CD4-positive, alpha-beta T cell treated with Interleukin-1 beta for 1 hour (primary cell): ENCODE results near the gene MON1B.
A peak's percentile ranks its signal among the peaks of the same experiment; 100 is the strongest.
"Not testable (repeated sequence)": the region's sequence is repeated elsewhere in the genome, so short reads cannot be mapped to it uniquely, and the experiment has no call there.

Source experiments
- DNase-seq, 2 donors: peaks; one replicate each; pipeline ENCODE4 v3.0.0-alpha.2; 2020 to 2022

The MON1B gene

DNA sequence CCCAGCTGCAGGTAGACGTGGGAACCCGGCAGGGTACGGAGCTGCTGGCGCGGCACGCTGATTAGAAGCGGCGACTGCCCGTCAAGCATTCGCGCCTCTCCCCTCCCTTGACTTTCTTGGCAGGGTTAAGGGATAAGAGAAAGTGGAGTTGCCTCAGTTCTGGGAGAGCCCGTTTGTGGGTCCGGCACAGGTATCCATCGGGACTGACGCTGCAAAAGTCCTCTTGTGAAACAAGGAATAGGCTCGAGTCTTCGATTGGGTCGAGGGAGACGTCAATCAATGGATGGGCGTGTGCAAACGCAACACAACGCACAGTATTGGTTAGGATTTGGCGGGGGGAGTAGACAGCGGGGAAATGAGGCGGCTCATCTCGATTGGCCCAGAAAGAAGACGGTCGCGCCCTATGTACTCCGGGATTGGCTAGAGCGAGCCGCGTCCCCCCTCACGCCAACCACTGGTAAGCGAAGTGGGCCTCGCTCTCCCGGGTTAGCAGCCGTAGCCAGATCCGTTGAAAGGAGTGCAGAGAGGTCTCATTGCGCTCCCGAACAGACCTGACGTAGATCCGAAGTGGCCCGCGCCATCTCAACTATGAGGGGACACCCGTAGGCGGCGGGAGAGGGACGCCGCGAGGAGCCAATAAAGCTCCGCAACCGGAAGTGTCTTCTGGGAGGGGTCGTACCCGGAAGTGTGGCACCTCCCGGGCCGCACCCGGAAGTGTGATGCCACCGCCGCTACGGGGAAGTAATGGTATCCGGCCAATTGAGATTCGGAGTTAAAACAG lies at the start of gene MON1B:
MON1B (plus strand) TSS at position 713 of the 781 bp plus-strand sequence. CDS start 296 bp downstream, outside the sequence.
- DNase-seq = peak; percentile 96

DNA sequence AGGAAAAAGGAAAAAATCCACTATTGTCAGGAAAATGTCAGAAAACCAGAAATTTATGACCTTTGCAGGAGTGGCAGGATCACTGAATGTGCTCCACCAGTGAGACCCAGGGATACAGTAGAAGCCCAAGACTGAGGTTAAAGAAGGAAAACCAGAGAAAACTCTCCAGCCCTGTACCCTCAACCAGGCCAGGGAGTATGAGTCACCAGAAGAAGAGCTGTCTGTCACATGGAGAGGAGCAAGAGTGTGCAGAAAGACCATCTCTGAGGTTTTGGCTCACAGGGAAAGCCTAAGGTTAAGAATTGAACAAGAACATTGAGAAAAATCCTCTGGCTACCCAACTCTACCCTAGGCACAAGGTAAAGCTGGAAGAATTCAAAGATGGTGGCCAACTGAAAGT lies 47.6 kb upstream of the MON1B start:
- DNase-seq = no peak

DNA sequence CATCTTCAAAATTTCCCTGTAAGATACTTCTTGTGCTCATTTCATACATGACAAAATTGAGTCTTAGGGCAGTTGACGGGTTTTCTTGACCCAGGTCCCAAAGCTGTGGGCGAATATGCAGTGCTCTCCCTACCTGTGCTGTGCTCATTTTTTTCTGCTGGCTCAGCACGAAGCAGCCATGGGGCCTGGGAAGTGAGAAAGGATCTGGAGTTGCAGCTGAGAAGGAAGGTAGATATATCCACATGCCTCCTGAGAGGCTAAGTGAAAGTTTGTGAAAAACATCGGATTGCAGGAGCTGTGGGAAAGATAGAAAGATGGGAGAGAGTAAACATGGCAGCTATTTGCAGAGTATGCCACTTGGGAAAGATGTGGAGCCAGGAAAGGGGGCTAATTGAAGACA lies 42.9 kb upstream of the MON1B start:
- DNase-seq = no peak

DNA sequence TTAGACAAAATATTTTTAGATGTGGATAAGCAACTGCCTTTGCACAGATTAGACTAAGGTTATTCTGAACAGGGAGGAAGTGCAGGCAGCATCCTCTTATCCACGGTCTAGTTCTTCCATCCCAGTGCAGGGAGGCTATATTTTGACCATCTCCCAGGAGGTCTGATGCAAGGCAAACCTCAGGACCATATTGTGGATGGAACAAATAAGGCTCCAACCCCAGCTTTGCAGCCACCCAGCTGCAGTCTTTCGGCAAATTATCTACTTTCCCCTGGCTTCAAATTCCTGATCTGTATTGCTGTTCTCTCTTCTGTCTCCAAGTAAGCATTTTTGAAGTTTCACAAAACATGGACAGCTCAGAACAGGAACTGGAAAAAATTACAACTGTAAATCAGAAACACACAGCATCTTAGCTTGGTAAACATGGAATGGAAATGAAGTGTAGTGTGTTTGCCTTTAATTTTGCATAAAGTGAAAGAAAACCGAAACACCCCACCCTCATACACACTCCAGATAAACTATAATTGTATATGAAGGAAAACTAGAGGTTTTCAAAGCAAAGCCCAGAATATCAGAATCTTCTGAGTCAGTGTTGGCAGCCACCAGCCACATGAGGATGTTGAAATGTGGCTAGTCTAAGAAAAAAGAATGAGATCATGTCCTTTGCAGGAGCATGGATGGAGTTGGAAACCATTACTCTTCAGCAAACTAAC lies 33.5 kb upstream of the MON1B start:
- DNase-seq = no peak

DNA sequence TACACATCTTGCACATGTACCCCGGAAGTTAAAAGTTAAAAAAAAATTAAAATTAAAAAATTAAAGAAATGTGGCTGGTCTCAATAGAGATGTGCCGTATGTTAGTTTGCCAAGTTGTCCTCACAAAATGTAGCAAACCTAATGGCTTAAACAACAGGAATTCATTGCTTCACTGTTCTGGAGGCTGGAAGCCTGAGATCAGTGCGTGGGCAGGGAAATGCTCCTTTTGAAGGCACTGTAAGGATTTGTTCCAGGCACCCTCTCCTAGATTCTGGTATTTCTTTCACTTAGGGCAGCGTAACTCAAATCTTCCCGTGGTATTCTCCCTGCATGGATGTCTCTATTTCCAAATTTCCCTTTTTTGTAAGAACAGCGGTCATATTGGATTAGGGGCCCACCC lies 32.7 kb upstream of the MON1B start:
- DNase-seq = no peak

- DNase-seq = no peak
These were observed 26.0 kb upstream of the MON1B start for GRCh38 chr16:77165006-77165405.

DNA sequence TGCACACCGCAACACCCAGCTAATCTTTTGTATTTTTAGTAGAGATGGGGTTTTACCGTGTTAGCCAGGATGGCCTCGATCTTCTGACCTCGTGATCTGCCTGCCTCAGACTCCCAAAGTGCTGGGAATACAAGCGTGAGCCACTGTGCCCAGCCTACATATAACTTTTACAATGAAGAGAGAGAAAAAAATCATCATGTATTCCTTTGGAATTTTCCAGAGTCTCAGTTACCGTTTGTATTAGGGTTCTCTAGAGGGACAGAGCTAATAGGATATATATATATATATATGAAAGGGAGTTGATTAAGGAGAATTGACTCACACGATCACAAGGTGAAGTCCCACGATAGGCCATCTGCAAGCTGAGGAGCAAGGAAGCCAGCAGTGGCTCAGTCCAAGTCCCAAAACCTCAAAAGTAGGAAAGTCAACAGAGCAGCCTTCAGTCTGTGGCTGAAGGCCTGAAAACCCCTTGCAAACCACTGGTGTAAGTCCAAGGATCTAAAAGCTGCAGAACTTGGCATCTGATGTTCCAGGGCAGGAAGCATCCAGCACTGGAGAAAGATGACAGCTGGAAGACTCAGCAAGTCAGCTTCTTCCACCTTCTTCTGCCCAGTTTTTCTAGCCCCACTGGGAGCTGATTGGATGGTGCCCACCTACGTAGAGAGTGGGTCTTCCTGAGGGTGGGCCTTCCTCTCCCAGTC lies 25.3 kb upstream of the MON1B start:
- not testable (repeated sequence) for DNase-seq

DNA sequence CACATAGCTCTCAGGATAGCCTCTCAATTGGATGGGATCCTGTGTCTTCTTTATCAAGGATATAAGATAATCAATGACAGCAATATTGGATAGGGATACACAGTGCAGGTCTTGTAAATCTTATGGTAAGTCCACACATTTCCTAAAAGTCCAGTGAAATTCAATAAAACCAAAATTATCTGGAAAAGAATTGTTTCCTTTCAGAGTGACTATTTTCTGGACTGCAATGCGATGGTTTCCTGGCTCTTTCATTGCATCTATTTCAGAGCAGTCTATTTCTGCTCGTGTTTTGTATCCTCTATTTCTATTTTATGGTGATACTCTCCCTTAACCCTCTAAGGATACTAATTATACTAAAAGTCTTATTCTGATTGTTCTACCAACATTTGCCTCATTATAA lies 24.3 kb upstream of the MON1B start:
- DNase-seq = no peak

GRCh38 chr16:77168901-77169300 lies 22.1 kb upstream of the MON1B start:
- no peak for DNase-seq

DNA sequence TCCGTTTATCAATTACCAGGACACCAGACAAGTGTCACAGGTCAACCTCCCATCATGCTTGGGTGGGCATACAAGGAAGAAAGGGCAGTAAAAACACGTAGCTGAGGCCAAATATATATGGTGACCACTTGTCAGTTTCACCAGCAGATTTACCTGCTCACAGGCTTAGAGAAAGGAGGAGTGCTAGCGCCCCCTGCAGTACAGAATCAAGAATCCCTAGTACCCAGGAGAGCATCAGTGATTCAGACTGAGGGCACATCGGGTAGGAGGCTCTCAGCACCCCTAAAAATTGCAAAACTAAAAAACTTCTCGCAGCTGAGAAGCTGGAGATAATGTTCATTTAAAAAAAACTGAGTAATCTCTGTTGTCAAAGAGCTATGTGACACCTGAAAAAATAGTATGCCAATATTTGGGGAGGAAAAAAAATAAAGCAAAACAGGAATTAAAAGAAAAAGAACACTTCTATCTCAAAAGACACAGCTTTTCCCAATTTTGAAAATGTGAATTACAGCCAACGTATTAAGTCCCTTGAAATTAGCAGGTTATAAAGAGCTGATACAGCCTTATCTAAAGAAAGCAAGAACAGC lies 21.2 kb upstream of the MON1B start:
- peak in 1 of 2 donors; percentile 32 for DNase-seq

DNA sequence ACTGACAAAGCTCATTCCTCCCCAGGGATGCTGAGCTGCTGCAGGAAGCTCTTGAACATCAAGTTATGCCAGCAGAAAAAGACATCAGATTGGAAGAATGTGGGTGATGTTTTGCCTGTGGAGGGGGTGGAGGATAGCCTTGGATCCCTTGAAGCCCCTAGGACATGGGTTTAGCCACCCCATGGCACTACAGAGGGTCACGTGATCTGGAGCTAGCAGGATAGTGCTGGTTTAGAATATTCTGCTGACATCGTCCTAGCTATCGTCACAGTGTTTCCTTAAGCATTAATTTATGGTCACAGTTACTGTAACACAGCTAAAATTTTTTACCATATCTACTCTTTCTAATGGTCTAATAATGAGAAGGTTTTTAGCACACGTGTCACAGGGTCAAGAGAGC lies 20.2 kb upstream of the MON1B start:
- DNase-seq = no peak

DNA sequence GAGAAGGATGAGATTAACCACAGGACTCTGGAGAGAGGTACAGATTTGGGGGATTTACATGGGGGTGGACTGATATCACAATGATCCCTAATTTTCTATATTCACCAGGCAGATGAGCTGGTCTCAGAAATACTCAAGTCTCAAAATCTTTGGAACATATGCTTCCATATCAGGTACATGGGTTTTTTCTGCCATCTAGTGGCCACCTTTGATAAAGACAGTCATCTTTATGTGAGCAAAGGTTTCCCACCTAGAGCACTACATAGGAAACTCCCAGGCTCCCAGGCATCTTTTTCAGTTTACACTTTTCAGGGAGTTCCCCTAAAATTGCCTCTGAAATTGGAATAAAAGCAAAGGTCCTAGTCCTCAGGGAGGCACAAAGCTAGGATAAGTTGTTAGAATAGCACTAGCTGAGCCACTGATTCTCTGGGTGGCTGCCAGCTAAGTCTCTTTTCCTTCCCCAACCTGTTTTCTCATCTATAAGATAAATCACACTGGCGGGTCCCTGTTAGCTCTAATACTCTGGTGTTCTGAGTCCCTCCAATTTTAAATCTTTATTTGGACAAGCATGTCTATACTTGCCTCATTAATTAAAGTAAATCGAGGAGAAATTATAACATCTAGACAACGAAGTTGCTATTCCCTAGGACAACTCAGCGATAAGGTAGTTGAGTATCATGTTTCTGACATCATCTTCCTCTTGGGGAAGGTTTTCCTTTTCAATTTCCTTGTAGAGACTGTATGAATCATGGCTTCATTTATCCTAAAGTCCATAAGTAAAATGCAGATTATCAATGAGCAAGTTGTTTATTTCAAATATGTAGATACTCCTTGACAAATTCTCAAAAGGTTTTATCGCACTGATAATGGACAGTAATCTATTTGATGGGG lies 19.0 kb upstream of the MON1B start:
- DNase-seq = peak in 1 of 2 donors; percentile 55

GRCh38 chr16:77172951-77173350 lies 18.0 kb upstream of the MON1B start:
- DNase-seq = no peak

GRCh38 chr16:77183137-77183536 lies 7.9 kb upstream of the MON1B start:
- no peak for DNase-seq

DNA sequence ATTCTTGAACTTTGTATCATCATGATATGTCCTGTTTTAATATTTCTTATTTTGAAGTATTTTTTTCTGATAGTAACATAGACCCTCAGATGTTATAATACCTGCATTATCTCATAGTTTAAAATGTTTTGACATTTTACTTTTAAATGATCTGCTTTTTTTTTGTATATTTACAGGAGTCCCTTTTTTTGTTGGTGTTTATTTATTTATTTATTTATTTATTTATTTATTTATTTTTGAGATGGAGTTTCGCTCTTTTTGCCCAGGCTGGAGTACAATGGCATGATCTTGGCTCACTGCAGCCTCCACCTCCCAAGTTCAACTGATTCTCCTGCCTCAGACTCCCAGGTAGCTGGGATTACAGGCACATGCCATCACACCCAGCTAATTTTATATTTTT lies 4.7 kb upstream of the MON1B start:
- DNase-seq = not testable (repeated sequence)

- DNase-seq = no peak
These were observed 856 bp upstream of the MON1B start for GRCh38 chr16:77190190-77190477.

- DNase-seq = peak; percentile 31 to 44
These were observed 424 bp downstream of the MON1B start for GRCh38 chr16:77191259-77191969.

DNA sequence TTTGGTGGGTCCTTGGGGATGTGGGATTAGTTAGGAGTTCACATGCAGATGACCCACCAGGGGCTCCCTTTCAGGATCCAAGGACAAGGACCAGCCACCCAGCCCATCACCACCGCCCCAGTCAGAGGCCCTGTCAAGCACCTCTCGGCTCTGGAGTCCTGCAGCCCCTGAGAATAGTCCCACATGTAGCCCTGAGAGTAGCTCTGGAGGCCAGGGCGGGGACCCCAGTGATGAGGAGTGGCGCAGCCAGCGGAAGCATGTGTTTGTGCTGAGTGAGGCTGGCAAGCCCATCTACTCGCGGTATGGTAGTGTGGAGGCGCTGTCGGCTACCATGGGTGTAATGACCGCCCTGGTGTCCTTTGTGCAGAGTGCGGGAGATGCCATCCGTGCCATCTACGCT lies 2.4 kb downstream of the MON1B start:
- DNase-seq = no peak

DNA sequence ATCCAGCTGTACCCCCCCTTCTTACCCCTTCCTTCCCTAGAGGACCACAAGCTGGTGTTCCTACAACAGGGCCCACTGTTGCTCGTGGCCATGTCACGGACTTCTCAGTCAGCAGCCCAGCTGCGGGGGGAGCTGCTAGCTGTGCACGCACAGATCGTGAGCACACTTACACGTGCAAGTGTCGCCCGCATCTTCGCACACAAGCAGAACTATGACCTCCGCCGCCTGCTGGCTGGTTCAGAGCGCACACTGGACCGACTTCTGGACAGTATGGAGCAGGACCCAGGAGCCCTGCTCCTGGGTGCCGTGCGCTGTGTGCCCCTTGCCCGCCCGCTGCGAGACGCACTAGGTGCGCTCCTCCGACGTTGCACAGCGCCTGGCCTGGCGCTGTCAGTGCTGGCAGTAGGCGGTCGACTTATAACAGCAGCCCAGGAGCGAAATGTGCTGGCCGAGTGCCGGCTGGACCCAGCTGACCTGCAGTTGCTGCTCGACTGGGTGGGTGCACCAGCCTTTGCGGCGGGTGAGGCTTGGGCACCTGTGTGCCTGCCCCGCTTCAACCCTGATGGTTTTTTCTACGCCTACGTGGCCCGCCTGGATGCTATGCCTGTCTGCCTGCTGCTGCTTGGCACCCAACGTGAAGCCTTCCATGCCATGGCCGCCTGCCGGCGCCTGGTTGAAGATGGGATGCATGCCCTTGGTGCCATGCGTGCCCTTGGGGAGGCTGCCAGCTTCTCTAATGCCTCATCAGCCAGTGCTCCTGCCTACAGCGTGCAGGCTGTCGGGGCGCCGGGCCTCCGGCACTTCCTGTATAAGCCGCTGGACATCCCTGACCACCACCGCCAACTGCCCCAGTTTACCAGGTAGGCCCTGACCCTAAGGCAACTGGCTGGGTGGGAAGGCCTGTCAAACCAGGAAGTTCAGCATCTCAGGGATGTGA lies 3.6 kb downstream of the MON1B start:
- DNase-seq = no peak

GRCh38 chr16:77195411-77195810 lies 4.4 kb downstream of the MON1B start:
- DNase-seq = no peak

- no peak for DNase-seq
These were observed 6.8 kb downstream of the MON1B start for GRCh38 chr16:77197747-77198146.
